ENCODE data around the gene SNRK.

- TF ChIP-seq CTCF (IDR thresholded peaks at IDR 0.05) (no peak), POLR2AphosphoS5 (IDR thresholded peaks at IDR 0.05) (no peak), POLR2A (IDR thresholded peaks at IDR 0.05) (no peak), EP300 (IDR thresholded peaks at IDR 0.05) (no peak)
These were observed 12.0 kb downstream of the SNRK start for GRCh38 chr3:43298292-43298691.
